T47D (cell line): ENCODE data around the gene PAXX.

Experiments
- DNase-seq, 2 experiments: peaks; one replicate each; pipeline versions ENCODE4 v3.0.0 to v3.0.0-alpha.2; 2011 to 2012; ENCODE audit warnings: low read depth in 1 of 2, low spot score in 1 of 2
- JUND ChIP-seq: IDR thresholded peaks from 2 replicates; pipeline ENCODE4 v1.6.1; 2012; ENCODE audit warnings: low read depth
- in situ Hi-C: cut with HindIII; loops from 2 replicates; pipeline ENCODE4 v1.10.0; 2016; ENCODE audit warnings: low sequenced_read_pairs, low pct_unique_long_range_greater_than_20kb

PAXX gene

GRCh38 chr9:137017791-137018497 is 25.7 kb downstream of the PAXX start:
- in situ Hi-C loops, result no loop called here
- no peak for DNase-seq
- TF ChIP-seq JUND, result no peak

DNA sequence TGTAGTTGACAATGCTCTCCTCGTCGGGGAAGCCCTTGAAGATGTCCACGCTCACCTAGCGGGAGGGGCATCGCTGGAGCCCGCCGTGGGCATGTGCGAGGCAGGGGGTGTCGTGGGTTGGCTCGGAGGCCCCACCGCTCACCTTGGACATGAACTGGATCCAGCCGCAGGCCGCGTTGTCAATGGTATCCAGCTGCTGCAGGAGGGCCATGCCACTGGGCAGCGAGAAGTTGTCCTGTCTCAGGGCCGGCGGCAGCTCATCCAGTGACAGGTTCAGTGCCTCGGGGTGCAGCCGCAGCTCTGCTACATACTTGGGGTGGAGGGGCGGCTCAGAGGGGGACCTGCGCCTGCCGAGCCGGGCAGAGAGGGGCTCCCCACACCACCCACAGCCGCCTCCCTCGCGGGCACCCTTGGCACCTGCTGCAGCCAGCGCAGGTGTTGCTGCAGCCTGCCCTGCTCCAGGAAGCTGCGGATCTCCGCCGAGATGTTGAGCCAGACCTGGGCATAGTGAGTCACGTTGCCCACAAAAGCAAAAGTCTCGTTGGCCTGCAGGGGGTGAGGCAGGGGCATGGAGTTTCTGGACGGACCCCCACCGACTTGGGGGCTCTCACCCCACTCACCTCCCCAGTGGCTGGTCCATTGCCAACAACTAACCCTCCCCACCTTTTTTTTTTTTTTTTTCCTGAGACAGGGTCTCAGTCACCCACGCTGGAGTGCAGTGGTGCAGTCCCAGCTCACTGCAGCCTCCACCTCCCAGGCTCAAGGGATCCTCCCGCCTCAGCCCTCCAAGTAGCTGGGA is 26.7 kb downstream of the PAXX start:
- in situ Hi-C loops, result no loop called here
- TF ChIP-seq JUND, result no peak
- DNase-seq, result no peak

GRCh38 chr9:137019891-137020683 is 27.9 kb downstream of the PAXX start:
- DNase-seq, result no peak
- in situ Hi-C loops, result no loop called here
- TF ChIP-seq JUND, result no peak

DNA sequence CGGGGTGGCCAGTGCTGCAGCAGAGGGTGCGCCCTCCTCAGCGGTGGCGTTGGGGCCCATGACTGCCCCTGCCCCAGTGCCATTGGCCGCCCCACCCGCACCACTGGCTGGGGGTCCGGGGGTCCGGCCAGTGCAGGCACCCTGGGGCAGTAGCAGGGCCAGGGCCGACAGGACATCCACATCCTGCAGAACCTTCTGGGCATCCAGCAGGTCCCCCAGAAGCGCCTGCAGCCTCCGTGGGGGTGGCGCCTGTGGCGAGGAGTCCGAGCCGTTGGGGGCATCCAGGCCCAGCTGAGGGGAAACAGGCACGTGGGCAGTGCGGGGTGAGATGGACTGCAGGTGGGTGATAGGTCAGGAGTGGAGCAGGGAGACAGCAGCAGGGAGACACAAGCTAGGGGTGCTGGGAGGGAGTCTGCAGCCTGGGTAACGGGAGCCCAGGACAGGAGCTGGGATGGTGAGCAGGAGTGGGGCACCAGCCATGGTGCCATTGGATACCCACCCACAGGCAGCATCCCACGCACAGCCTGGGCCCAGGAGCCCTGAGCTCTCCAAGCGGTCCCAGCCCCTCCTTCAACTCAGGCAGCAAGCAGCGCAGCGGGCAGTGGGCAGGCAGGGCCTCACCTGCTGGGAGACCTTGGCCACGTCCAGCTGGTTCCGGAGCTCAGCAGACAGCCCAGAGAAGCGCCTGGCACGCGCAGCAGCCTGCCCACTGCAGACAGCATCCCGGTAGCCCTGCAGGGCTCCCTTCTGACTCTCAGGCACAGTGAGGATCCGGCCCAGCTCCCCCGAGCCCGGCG is 28.7 kb downstream of the PAXX start:
- in situ Hi-C loops, result no loop called here
- no peak for TF ChIP-seq JUND
- no peak for DNase-seq

DNA sequence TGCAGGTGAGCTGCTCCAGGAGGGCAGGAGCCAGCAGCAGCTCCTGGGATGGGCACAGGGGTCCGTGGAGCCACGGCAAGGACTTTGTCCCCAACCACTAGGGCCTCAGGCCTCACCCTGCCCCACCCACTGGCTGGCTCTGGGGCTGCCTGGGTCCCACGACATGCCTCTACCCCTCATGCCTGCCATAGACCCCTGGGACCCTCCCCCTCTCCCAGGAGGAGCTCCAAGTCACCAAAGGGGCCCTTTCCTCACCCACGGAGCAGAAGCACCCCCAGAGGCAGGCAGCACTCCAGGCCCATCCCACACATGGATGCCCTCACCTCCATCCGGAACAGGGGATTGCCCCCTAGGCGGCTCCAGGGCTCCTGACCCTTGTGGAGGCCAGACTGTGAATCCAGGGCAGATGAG is 29.4 kb downstream of the PAXX start:
- no peak for TF ChIP-seq JUND
- no peak for DNase-seq
- in situ Hi-C loops, result no loop called here

GRCh38 chr9:137021979-137022661 is 29.9 kb downstream of the PAXX start:
- no peak for TF ChIP-seq JUND
- in situ Hi-C loops, result no loop called here
- peak; percentile 94 to 100 for DNase-seq

DNA sequence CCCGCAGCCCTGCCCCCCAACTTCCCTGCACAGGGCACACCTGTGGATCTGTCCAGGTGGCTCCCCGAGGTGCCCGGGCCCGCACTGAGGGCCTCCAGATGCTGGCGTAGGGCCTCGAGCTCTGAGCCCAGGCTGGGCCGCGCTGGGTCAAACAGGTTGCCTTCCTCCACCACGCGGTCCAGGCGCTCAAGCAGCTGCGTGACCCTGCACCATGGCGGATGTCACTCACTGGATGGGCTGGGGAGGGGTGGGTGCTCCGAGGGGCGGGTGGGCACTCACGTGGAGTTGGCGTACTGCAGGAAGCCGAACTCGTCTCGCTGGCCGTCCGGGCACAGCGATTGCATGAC is 30.4 kb downstream of the PAXX start:
- no peak for TF ChIP-seq JUND
- no peak for DNase-seq
- in situ Hi-C loops, result no loop called here

- in situ Hi-C loops, result no loop called here
Observed at GRCh38 chr9:137023157-137023556, 30.9 kb downstream of the PAXX start.

GRCh38 chr9:137023583-137023991 is 31.4 kb downstream of the PAXX start:
- in situ Hi-C loops, result no loop called here
- no peak for DNase-seq
- no peak for TF ChIP-seq JUND

More at GRCh38 chr9:137023157-137023556, 30.9 kb downstream of the PAXX start:
- TF ChIP-seq JUND, result no peak
- no peak for DNase-seq

- peak; percentile 86 to 98 for DNase-seq
- TF ChIP-seq JUND, result no peak
- in situ Hi-C loops, result no loop called here
Observed at GRCh38 chr9:137025517-137025966, 33.3 kb downstream of the PAXX start.

- TF ChIP-seq JUND, result no peak
- in situ Hi-C loops, result no loop called here
- DNase-seq, result no peak
Observed at GRCh38 chr9:137026384-137026783, 34.2 kb downstream of the PAXX start.
